ENCODE data around the gene RCOR2. TPM values are rescaled to one million over a fixed set of nuclear protein-coding genes. Genes with fewer than 3 reads are reported as not detected.

RCOR2 gene
- total and polyA plus RNA-seq, 2 donors (not counting 1 experiment from before 2014, with no cell fraction given), result not detected

DNA sequence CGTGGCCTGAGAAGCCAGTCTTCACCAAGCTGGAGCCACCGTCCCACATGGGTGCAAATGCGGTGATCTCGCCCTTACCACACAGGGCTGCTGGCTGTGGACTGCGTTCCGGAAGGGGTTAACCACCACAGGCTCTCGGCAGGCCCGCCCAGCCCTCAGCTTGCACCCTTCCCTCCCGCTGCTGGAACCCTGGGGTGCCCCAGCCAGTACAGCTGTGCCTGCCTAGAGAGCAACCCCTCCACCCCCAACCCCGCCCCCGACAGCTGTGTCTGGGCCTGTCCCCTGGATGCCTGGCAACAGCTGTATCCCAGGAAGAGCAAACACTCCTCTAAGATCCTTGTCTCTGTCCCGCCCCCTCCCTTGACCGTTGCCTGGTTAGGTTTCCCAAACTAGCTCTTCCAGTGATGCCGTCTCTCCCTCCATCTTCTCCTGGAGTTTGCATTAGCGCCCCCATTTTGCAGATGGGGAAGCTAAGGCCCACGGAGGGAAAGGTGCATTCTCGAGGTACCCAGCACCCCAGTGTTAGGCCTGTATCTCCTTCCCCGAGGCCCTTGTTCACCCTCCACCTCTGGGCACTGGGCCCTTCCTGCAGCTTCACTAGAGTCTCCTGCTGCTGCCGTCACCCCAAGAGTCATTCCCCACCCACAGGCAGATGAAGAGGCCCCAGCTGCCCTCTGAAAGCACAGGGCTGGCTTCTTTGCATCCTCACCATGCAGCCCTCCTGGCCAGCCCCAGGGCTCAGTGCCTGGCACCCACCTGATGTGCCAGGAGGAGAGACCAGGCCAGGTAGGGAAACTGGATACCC lies 44.8 kb upstream of the RCOR2 start:
- no peak for DNase-seq
- no peak for ATAC-seq (ENCODE audit: low read depth)
- Histone ChIP-seq H3K4me1 (ENCODE audit: control insufficient read depth in 2 of 2, insufficient read depth in 2 of 2, low read length in 2 of 2) (no peaks in the 10 kb centered on the region), H3K79me2 (ENCODE audit: control insufficient read depth, insufficient read depth, low read length) (no peaks in the 10 kb centered on the region), H3K4me2 (replicated peaks; ENCODE audit: low read depth, low read length, poor library complexity, severe bottlenecking) (no peak overlapping the region), H3K4me3 (ENCODE audit: control extremely low read depth in 1 of 5, extremely low read depth in 1 of 5, insufficient read depth in 1 of 5, low read depth in 2 of 5, low read length in 4 of 5) (no peak overlapping the region), H3K27me3 (replicated peaks in 1 of 4; ENCODE audit: control extremely low read depth in 1 of 4, control insufficient read depth in 3 of 4, insufficient read depth in 4 of 4, low read length in 3 of 4) (no peaks in the 10 kb centered on the region), H4K20me1 (ENCODE audit: control insufficient read depth, insufficient read depth, low read length, poor library complexity, severe bottlenecking) (no peaks in the 10 kb centered on the region), H3K9me3 (ENCODE audit: control extremely low read depth in 1 of 3, control insufficient read depth in 2 of 3, insufficient read depth in 1 of 3, low read length in 2 of 3) (no peaks in the 10 kb centered on the region), H3K27ac (ENCODE audit: low read length in 2 of 2) (no peak overlapping the region), H3K36me3 (replicated peaks in 1 of 2; ENCODE audit: control extremely low read depth in 1 of 2, control insufficient read depth in 1 of 2, extremely low read depth in 1 of 2, insufficient read depth in 2 of 2, low read length in 1 of 2) (no peaks in the 10 kb centered on the region), H2AFZ (ENCODE audit: insufficient read depth, low read depth, low read length, poor library complexity, severe bottlenecking) (no peak overlapping the region), H3K9ac (ENCODE audit: low read length) (no peak overlapping the region)
- Mint-ChIP-seq H3K27me3 (no peaks in the 10 kb centered on the region), H3K4me3 (no peak overlapping the region), H3K9me3 (ENCODE audit: insufficient read depth) (no peaks in the 10 kb centered on the region), H3K27ac (no peak overlapping the region), H3K4me1 (peaks cover 2% of the 10 kb centered on the region)
- 69% methylated on average over 19 of the region's 19 CpGs for WGBS (ENCODE audit: insufficient coverage)
- no peak for TF ChIP-seq EZH2 (IDR thresholded peaks at IDR 0.05; ENCODE audit: borderline replicate concordance, insufficient read depth, low read depth, low read length, poor library complexity, severe bottlenecking)
- TF ChIP-seq, protein P1, sequence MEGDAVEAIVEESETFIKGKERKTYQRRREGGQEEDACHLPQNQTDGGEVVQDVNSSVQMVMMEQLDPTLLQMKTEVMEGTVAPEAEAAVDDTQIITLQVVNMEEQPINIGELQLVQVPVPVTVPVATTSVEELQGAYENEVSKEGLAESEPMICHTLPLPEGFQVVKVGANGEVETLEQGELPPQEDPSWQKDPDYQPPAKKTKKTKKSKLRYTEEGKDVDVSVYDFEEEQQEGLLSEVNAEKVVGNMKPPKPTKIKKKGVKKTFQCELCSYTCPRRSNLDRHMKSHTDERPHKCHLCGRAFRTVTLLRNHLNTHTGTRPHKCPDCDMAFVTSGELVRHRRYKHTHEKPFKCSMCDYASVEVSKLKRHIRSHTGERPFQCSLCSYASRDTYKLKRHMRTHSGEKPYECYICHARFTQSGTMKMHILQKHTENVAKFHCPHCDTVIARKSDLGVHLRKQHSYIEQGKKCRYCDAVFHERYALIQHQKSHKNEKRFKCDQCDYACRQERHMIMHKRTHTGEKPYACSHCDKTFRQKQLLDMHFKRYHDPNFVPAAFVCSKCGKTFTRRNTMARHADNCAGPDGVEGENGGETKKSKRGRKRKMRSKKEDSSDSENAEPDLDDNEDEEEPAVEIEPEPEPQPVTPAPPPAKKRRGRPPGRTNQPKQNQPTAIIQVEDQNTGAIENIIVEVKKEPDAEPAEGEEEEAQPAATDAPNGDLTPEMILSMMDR (IDR thresholded peaks at IDR 0.05), result no peak
- intact Hi-C loops (cut with micrococcal nuclease), result no loop called here
- ChIA-PET CTCF (interaction anchor here (1.8 to 2.5 kb wide), 2 partner anchors 16 to 125 kb away, joined by 5 to 6 read pairs; no protein-coding TSS in a partner anchor), POLR2A (no interaction called here)

GRCh38 chr11:63958008-63958407 lies 41.0 kb upstream of the RCOR2 start:
- H3K27ac ChIP-seq (ENCODE audit: low read length in 2 of 2), result no peak overlapping the region
- DNase-seq (no peak), ATAC-seq (ENCODE audit: low read depth) (no peak)
- intact Hi-C loops (cut with micrococcal nuclease), result no loop called here
- WGBS (ENCODE audit: insufficient coverage), result 86% methylated on average over 3 of the region's 5 CpGs
- ChIA-PET POLR2A (no interaction called here), CTCF (interaction anchor here (1.8 kb wide), 1 partner anchor 121 kb away, joined by 10 read pairs; no protein-coding TSS in a partner anchor)
- Mint-ChIP-seq H3K4me1 (peaks cover 2% of the 10 kb centered on the region), H3K27ac (no peak overlapping the region), H3K4me3 (no peak overlapping the region), H3K9me3 (ENCODE audit: insufficient read depth) (no peaks in the 10 kb centered on the region), H3K27me3 (no peaks in the 10 kb centered on the region)
- H3K79me2 ChIP-seq (ENCODE audit: control insufficient read depth, insufficient read depth, low read length), result no peaks in the 10 kb centered on the region
- H3K4me1 ChIP-seq (ENCODE audit: control insufficient read depth in 2 of 2, insufficient read depth in 2 of 2, low read length in 2 of 2), result no peaks in the 10 kb centered on the region
- H3K36me3 ChIP-seq (replicated peaks in 1 of 2; ENCODE audit: control extremely low read depth in 1 of 2, control insufficient read depth in 1 of 2, extremely low read depth in 1 of 2, insufficient read depth in 2 of 2, low read length in 1 of 2), result peaks cover 0 to 33% of the 10 kb centered on the region in 2 experiments
- no peak overlapping the region for H2AFZ ChIP-seq (ENCODE audit: insufficient read depth, low read depth, low read length, poor library complexity, severe bottlenecking)
- H3K9me3 ChIP-seq (ENCODE audit: control extremely low read depth in 1 of 3, control insufficient read depth in 2 of 3, insufficient read depth in 1 of 3, low read length in 2 of 3), result no peaks in the 10 kb centered on the region
- H3K9ac ChIP-seq (ENCODE audit: low read length), result no peak overlapping the region
- H3K4me3 ChIP-seq (ENCODE audit: control extremely low read depth in 1 of 5, extremely low read depth in 1 of 5, insufficient read depth in 1 of 5, low read depth in 2 of 5, low read length in 4 of 5), result no peak overlapping the region
- no peaks in the 10 kb centered on the region for H4K20me1 ChIP-seq (ENCODE audit: control insufficient read depth, insufficient read depth, low read length, poor library complexity, severe bottlenecking)
- TF ChIP-seq, protein P1 (IDR thresholded peaks at IDR 0.05), result no peak
- no peak for TF ChIP-seq EZH2 (IDR thresholded peaks at IDR 0.05; ENCODE audit: borderline replicate concordance, insufficient read depth, low read depth, low read length, poor library complexity, severe bottlenecking)
- no peaks in the 10 kb centered on the region for H3K27me3 ChIP-seq (replicated peaks in 1 of 4; ENCODE audit: control extremely low read depth in 1 of 4, control insufficient read depth in 3 of 4, insufficient read depth in 4 of 4, low read length in 3 of 4)
- no peak overlapping the region for H3K4me2 ChIP-seq (replicated peaks; ENCODE audit: low read depth, low read length, poor library complexity, severe bottlenecking)
